Stimulated activated CD4-positive, alpha-beta T cell treated with anti-CD3 and anti-CD28 coated beads, Interleukin-4, amount 100 ng/mL, for 48 hours (primary cell): ENCODE measurements around the gene SH3PXD2A.
"Not testable (repeated sequence)": the region's sequence is repeated elsewhere in the genome, so short reads cannot be mapped to it uniquely, and the experiment has no call there.

ENCODE experiments used
- DNase-seq, 2 donors: peaks; one replicate each; pipeline ENCODE4 v3.0.0-alpha.2; 2020; ENCODE audit warnings: low read depth in 2 of 2

SH3PXD2A gene

DNA sequence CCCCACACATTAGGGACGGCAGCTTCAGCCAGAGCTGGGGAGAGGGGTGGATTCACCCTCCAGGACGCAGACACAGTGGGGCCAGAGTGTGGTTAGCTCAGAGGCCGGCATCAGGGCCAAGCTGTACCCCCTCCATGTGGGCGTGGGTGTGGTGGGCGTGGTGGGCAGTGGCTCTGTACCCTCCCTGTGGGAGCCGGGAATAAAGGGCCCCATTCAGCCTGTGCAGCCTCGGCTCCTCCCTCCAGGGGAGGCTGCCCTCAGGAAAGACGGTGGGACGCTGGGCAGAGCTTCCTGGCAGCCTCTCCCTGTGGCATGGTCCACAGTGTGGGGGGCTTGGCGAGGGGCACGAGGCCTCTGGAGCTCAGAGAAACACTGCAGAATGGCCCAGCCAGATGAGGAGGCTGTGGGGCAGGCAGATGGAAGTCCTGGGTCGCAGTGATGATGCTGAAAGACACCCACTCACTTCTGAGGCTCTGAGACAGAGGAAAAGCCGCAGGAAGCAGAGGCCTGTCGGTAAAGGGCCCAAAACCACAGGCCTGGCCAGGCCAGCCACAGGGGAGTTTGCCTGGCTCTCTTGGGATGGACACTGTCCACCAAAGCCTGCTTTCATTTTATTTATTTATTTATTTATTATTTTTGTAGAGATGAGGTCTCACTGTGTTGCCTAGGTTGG lies 108.0 kb downstream of the SH3PXD2A start:
- DNase-seq = no peak

DNA sequence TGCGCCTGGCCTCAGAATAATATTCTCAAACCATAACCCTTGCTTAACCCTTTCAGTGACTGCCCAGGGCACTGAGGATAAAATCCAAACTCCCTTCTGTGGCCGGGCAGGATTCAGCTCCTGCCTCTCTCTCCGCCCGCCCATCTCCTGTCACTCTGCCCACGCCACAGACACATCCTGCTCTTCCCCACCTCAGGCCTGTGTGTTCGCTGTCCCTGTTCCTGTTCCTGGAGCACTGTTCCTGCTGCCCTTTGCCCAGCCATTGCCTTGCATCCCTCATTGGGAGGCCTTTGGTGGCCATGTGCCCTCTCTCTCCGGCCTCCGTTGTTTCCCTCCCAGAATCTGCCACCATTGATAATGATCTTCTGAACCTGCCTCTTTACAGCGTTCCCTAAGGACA lies 108.8 kb downstream of the SH3PXD2A start:
- DNase-seq = no peak

DNA sequence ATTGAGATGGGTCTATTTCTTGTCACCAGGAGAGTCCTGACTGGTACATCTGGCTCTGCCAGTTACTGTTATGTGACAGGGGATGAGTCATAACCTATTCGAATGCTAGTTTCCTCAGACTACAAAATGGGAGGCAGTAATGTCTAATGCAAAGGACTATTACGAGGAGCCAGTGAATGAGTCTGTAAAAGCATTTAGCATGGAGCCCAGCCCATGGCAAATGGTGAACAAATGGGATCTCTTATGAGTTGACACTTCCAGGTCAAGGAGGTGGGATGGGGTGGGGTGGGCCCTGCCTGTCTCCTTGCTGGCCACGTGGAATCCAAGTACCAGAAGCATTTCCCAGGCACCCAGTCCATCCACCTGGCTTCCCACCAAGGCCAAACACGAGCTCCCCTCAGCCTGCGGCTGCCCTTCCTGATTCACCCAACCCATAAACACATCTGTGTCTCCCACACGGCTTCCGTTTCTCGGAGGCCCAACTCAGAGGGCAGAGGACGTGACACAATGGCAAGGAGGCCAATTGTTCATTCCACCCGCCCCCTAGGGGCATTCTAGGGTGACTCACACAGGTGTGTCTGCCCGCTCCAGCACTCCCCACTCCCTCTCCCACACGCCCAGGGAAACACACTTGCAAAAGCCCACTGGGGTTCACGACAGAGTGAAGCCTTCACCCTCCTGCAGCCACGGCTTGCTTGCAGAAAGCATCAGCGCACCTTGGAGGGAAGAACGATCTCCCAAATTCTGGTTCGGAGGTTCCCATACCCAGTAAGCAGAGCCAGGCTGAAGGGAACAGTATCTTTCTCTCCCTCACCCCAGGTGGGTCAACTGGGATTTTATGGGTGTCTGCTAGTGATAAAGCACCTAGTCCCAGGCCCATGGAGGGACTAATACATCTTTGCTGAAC lies 109.8 kb downstream of the SH3PXD2A start:
- peak; percentile 35 to 60 for DNase-seq

DNA sequence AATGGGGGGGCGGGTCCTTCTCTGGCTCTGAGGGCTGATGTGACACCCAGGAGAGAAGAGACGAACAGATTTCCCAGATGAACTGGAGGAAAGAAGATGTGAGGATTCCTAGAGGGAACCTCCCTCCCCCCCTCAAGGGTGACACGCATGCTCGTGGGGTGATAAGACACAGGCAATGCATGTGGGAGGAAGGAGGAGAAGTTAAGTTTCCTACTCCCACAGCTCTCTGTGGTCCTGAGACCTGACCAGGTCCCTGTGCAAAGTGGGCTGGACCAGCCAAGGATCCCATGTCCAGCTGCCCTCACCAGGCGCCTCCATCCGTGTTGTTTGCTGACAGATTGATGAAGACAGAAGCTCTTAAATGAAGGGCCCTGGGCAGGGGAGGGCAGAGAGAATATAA lies 112.6 kb downstream of the SH3PXD2A start:
- no peak for DNase-seq

DNA sequence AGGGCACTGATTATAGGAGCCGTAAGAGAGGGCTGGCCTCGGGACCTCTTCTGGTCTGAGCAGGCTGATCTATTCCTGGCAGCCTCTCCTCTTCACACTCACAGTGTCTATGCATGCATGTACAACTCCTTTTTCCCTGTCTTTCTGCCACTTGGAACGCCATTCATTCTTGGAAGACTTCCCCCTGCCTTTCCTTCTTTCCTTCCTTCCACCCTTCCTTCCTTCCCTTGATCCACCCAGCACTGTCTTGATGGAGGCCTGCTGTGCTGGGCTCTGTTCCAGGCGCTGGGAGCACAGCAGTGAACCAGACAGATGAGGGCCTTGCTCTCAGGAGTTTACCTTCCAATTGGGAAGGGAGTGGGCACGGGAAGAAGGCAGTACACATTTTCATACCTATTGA lies 114.8 kb downstream of the SH3PXD2A start:
- no peak for DNase-seq

- DNase-seq = no peak
These were observed 116.2 kb downstream of the SH3PXD2A start for GRCh38 chr10:103739039-103739764.

DNA sequence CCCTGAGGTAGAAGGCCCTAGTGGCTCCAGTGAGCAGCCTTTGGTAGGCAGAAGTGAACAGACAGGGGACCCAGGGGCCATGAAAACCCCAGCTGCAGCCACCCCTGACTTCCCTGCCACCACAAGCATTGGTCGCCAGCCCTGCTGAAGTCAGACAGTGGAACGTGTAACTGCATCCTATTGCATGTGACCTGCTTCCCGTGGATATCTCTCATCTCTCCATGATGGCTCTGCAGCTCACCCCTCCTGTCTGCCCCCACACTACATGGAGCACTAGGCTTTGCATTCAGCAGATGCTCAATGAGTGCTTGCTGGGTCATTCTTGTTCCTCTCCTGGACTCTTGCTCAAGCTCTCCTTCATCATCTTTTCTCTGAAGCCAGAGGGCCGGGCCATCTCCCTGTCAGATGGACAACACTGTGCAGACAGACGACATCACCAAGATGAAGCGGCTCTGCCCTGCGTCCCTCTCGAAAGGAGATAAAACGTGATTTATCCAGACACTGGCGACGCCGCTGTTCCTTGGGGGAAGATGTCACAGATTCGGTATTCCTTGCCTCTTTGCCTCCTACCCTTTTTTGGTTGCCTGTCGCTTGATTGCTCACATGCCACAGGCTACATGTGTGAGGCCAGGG lies 117.5 kb downstream of the SH3PXD2A start:
- DNase-seq = no peak

DNA sequence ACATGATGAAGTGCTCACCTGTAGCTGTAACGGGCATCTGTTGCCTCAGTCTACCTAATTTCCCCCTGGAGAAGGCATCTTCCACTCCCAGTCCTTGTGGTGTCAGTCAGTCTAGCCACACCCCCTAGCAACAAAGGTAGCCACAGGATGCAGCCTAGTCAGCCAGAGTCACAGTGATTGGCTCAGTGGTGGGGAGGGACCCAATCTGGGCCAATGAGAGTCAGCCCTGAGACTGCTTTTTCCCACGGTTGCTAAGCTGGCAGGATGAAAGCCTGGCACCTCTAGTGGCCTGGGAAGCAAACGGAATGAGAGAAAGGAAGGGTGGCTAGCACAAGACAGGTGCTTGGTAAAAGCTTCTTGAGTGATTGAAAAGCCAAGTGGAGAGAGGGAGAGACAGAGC lies 118.6 kb downstream of the SH3PXD2A start:
- no peak for DNase-seq

DNA sequence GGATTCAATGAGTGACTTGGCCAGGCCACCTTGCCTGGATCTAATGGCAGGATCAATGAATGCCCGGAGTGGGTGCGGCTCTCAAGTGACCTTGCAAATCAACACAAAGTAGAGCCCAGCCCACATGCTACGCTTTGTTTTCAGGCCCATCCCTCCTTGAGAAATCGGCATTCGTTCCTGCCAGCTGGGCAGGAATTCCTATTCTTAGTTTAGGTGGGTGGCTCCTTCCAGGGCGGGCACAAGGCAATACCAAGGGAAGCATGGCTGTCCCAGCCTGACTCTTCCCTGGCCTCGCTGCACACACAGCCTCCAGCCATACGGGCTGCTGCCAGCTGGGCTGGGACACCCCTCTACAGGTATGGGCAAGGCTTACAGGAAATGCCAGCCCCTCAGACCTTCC lies 119.3 kb downstream of the SH3PXD2A start:
- no peak for DNase-seq

DNA sequence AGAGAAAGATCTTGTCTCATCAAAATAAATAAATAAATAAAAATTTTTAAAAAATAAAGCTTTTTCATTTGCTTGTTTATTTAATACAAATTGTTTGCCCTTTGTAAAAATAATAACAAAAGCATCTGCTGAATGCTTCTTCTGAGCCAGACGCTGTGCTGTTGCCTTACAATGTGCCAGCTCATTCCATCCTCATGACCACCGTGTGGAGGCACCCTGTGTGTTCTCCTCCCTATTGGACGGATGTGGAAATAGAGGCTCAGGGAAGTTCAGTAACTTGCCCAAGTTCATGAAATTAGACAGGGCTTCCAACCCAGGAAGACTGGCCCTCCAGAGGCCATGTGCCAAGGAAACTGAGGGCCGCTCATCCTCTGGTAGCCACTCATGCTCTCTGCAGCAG lies 120.6 kb downstream of the SH3PXD2A start:
- DNase-seq = no peak

- no peak for DNase-seq
These were observed 122.3 kb downstream of the SH3PXD2A start for GRCh38 chr10:103733045-103733419.

- DNase-seq = no peak
These were observed 122.9 kb downstream of the SH3PXD2A start for GRCh38 chr10:103732339-103733044.

GRCh38 chr10:103731609-103732270 lies 123.6 kb downstream of the SH3PXD2A start:
- DNase-seq = no peak

- not testable (repeated sequence) for DNase-seq
These were observed 124.3 kb downstream of the SH3PXD2A start for GRCh38 chr10:103731026-103731425.

DNA sequence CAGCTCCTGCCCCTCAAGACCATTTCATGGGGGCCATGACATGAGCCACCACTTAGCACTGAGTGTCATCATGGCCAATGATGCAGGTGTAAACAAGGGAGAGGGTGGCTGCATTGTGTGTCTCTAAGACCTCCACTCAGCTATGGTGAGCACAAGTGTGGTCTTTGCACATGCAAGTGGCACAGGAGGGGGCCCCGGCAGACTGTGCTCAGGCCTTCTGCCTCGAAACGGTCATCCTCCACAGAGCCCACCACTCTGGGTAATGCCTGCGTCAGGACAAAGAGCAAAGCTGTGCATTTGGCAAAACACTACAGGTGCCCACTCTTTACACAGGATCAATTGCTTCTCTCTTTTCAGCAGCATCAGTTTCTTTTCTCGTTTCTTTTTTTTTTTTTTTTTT lies 125.5 kb downstream of the SH3PXD2A start:
- no peak for DNase-seq

DNA sequence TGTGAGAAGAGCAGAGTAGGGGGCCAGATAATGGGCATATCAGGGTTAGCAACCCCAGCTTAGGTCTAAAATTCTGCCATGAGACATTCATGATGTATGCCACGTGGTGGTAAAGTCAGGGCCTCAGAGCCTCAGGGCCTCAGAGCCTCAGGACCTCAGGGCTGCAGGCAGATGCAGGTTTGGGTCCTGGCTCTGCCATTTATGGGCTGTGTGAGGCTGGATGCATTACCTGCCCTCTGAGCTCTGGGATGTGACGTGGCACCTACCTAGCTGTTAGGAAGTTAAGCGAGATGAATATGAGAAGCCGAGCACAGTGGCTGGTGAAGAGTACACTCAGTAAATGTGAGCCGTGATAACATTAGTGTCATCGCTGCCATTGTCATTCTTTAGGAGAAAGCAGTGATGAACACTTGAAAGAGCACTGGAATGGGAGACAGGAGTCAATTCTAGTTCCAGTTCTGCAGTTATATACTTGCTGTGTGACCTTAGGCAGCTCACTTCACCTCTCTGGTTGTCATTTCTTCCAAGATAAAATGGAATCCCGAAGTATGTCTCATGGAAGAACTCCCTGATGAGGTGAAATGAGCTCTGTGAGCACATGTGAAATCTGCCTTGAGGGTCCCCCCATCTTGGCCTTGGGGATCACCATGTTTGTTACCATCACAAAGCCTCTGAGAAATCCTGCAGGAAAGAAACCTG lies 127.2 kb downstream of the SH3PXD2A start:
- no peak for DNase-seq

DNA sequence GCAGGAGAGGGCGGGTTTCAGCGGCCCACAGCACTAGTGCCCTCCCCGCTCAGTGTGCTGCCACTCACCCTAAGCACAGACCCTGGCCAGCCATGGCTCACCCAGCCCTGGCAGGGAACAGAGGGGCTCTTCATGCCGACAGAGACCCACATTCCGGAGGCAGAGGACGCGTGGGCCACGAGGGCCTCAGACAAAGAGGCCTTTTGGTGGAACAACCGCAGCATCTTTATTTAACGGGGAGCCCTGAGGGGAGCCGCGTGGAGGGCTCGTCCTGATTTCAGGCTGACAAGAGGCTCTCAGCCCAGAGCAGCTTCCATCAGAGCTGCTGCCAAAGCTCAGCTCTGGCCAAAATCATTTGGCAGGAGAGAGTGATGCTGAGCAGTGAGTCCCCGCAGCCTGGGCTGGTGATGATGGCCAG lies 127.8 kb downstream of the SH3PXD2A start:
- no peak for DNase-seq

DNA sequence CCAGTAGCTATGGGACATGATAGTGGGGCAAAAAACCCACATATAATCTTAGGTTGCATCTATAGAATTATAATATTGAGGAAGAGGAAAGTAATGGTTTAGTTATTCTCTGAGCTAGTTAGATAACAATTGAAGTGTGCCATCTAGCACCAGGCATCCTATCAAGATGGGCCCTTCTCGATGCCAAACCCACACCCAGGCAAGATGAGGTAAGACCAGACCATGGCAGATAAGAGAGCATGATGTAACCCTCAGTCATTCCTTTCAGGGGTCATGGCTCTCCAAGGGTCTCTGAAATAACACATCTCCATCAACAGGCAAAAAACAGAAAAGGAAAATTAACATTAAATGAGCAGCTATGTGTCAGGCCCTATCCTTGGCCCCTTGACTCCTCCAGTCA lies 128.7 kb downstream of the SH3PXD2A start:
- no peak for DNase-seq

- DNase-seq = no peak
These were observed 130.1 kb downstream of the SH3PXD2A start for GRCh38 chr10:103725242-103725641.

GRCh38 chr10:103724771-103725170 lies 130.6 kb downstream of the SH3PXD2A start:
- DNase-seq = no peak
